SU-DHL-6 (cell line): Measurements from ENCODE around the gene FOXP2.

Experiments
- EZH2phosphoT487 ChIP-seq: fragments of 200-600 bp; sonication (generic), shearing (Covaris generic); conservative IDR thresholded peaks from 2 replicates; pipeline ENCODE4 v1.6.1; 2018; ENCODE audit warnings: mild to moderate bottlenecking, antibody characterized with exemption, low read length, moderate library complexity, mixed read lengths
- TF ChIP-seq, protein P1 (sequence below): fragments of 200-600 bp; sonication (generic); IDR thresholded peaks from one replicate; pipeline ENCODE4 v1.5.1; 2017; ENCODE audit warnings: antibody characterized with exemption, mild to moderate bottlenecking, low read length, moderate library complexity; ENCODE audit not compliant: insufficient read depth, poor library complexity, severe bottlenecking

- TF ChIP-seq, protein P1, sequence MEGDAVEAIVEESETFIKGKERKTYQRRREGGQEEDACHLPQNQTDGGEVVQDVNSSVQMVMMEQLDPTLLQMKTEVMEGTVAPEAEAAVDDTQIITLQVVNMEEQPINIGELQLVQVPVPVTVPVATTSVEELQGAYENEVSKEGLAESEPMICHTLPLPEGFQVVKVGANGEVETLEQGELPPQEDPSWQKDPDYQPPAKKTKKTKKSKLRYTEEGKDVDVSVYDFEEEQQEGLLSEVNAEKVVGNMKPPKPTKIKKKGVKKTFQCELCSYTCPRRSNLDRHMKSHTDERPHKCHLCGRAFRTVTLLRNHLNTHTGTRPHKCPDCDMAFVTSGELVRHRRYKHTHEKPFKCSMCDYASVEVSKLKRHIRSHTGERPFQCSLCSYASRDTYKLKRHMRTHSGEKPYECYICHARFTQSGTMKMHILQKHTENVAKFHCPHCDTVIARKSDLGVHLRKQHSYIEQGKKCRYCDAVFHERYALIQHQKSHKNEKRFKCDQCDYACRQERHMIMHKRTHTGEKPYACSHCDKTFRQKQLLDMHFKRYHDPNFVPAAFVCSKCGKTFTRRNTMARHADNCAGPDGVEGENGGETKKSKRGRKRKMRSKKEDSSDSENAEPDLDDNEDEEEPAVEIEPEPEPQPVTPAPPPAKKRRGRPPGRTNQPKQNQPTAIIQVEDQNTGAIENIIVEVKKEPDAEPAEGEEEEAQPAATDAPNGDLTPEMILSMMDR = no peak
- no peak for TF ChIP-seq EZH2phosphoT487
Observed at GRCh38 chr7:114622221-114622620, 207.6 kb downstream of the FOXP2 start.
